Kidney glomerular epithelial cell (primary cell): ENCODE results near the gene MAPK6.
"Not testable (repeated sequence)": the region's sequence is repeated elsewhere in the genome, so short reads cannot be mapped to it uniquely, and the experiment has no call there.

Experiments
- DNase-seq: peaks from one replicate; lab custom pipeline; 2025; lab: John Stamatoyannopoulos, UW

The MAPK6 gene

GRCh38 chr15:52018693-52019393 lies at the start of gene MAPK6:
TSS of gene MAPK6 (plus strand) at chr15:52019219. CDS start at chr15:52046461, 27,242 bp downstream.
- DNase-seq, result peak; percentile 74

- no peak for DNase-seq
Observed at GRCh38 chr15:51969728-51970127, 49.3 kb upstream of the MAPK6 start.

- no peak for DNase-seq
Observed at GRCh38 chr15:51970132-51970817, 48.7 kb upstream of the MAPK6 start.

DNA sequence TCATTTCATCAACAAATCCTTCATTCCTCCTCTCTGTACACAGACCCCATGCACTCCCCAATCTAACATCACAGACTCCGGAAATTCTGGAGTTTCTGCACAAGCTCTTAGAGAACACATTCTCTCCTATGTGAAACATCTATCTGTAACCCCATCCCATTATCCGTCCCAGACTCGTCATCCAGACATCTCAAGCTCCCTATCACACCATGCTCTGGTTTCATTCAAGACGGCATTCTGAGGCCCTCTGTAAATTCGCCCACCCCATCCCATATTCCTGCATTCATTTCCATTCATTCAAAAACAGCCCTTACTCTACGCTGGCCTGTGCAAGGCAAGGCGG lies 48.0 kb upstream of the MAPK6 start:
- no peak for DNase-seq

- peak; percentile 95 for DNase-seq
Observed at GRCh38 chr15:51971375-51972133, 47.5 kb upstream of the MAPK6 start, which contains the start of gene LEO1. TSS of gene LEO1 (minus strand) at chr15:51971778. CDS start at chr15:51971745, 33 bp downstream.

DNA sequence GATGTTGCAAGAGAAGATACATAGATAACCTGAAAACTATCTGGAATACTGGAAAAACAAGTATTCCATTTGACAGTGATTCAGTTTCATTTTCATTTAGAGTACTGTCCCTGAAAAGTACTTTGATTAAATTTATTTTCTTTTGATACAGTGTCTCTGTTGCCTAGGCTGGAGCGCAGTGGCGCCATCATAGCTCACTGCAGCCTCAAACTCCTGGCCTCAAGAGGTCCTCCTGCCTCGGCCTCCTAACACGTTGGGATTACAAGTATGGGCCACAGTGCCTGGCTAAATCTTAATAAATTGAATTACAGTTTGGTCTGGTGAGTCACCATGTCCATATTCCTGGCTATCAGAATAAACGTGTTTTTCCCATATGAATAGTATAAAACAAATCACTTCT lies 45.8 kb upstream of the MAPK6 start:
- DNase-seq, result no peak

DNA sequence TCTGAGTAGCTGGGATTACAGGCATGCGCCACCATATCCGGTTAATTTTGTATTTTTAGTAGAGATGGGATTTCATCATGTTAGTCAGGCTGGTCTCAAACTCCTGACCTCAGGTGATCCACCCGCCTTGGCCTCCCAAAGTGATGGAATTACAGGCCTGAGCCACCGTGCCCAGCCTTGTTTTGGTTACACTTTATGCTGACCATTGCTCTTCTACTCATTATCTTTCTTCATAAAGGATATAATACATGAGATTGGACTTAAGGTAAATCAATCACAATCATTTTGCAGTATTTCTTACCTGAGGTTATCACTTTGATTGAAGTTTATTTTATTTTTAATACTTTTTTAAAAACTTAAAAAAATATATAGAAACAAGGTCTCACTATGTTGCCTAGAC lies 45.2 kb upstream of the MAPK6 start:
- DNase-seq, result no peak

- DNase-seq, result peak; percentile 60
Observed at GRCh38 chr15:51982013-51982769, 36.8 kb upstream of the MAPK6 start.

DNA sequence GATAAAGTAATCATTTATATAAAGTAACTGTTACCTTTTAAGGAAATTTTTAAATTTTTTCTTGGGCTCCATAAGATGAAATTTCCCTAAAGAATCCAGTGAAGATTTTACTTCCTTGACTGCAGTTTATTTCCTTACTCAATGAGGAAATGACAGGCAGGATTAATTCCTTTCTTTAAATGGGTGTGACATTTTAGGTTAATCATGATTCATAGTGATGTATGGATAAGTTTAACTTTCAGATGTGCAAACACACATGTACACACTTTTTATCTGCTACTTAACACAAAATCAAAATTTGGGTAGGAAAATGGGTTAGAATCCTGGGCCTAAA lies 36.3 kb upstream of the MAPK6 start:
- no peak for DNase-seq

GRCh38 chr15:51991141-51991540 lies 27.9 kb upstream of the MAPK6 start:
- no peak for DNase-seq

DNA sequence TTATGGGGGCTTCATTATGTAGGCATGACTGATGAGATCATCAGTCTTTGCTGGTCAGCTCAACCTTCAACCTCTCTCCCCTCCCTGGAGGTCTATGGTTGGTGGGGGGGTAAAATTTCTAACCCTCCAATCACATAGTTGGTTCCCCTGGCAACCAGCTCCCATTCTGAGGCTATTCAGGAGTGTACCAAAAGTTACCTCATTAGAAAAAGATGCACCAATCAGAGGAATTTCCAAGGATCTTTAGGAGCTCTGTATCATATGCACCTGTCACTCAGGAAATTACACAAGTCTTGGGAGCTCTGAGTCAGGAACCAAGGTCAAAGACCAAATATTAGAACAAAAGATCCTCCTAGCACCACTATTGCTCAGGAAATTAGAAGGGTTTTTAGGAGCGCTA lies 26.1 kb upstream of the MAPK6 start:
- no peak for DNase-seq

DNA sequence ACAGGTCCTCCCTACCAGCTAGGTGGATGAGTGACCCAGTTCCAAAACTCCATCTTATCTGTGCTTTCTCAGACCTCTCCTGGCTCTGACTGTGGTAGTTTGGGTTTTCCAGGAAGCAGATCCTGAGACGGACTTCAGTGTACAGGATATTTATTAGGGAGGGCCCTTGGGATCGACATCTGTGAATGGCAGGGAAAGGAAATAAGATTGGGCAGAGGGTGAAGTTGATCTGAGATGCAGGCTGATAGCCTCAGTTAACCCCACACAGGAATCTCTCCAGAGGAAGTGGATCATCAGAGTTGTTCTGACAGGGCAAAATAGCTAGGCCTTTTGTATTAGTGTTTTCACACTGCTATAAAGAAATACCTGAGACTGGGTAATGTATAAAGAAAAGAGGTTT lies 16.7 kb upstream of the MAPK6 start:
- no peak for DNase-seq

GRCh38 chr15:52003089-52003488 lies 15.9 kb upstream of the MAPK6 start:
- DNase-seq, result not testable (repeated sequence)

- DNase-seq, result no peak
Observed at GRCh38 chr15:52003710-52004109, 15.3 kb upstream of the MAPK6 start.

- no peak for DNase-seq
Observed at GRCh38 chr15:52004806-52005205, 14.2 kb upstream of the MAPK6 start.

- no peak for DNase-seq
Observed at GRCh38 chr15:52005748-52006701, 13.0 kb upstream of the MAPK6 start.

- no peak for DNase-seq
Observed at GRCh38 chr15:52006702-52007340, 12.2 kb upstream of the MAPK6 start.

DNA sequence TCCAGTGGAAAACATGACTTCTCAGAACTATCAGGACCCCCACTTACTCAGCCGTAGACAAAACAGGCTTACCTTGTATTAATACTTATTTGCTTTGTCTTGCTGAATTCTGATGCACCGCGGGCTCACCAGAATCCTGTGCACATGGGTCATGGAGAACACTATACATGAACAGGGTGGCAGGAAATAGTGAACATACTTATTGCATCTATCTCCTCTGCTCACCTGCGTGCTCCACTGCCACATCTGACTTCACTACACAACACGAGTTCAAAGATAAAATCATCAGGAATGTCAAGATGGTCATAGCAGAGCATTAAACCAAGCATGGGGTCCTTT lies 10.7 kb upstream of the MAPK6 start:
- DNase-seq, result no peak

GRCh38 chr15:52008698-52009434 lies 10.2 kb upstream of the MAPK6 start:
- no peak for DNase-seq
